Cardiac septum (tissue), 1 donor: ENCODE results near the gene ADPRH. TPM values are rescaled to one million over a fixed set of nuclear protein-coding genes. Genes with fewer than 3 reads are reported as not detected.
"Not testable (repeated sequence)": the region's sequence is repeated elsewhere in the genome, so short reads cannot be mapped to it uniquely, and the experiment has no call there.

Experiments used
- DNase-seq: peaks from one replicate; pipeline ENCODE4 v3.0.0-alpha.2; 2020; ENCODE audit warnings: low spot score
- intact Hi-C: fragments of 100-400 bp; cut with DNase I; formaldehyde crosslinking; loops from one replicate; pipeline ENCODE4 v1.14.0; 2022
- total RNA-seq: library from RNA; stranded (reverse); fragmentation: NEBNext Ultra II Directional; extraction: Animal tissue kit (Norgen Biotek cat#: 25700); gene quantifications from one replicate; pipeline ENCODE4 v1.2.1, GENCODE V29; 2021
- donor health status: DM: no; HTN: no; CAD: no.

Gene ADPRH
- total RNA-seq, 1 donor from 2014 or later = 10.9 TPM

- no peak for DNase-seq
- intact Hi-C loops = no loop called here
Observed at GRCh38 chr3:119594066-119594465, 14.8 kb downstream of the ADPRH start.

DNA sequence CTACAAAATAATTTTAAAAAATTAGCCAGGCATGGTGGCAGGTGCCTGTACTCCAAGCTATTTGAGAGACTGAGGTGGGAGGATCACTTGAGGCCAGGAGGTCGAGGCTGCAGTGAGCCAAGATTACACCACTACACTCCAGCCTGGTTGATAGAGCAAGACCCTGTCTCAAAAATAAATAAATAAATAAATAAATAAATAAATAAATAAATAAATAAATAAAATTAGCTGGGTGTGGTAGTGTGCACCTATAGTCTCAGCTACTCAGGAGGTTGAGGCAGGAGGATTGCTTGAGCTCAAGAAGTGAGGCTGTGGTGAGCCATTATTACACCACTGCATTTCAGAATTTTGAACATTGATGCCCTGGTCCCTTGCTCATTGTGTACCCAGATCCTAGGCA is 15.6 kb downstream of the ADPRH start:
- intact Hi-C loops = loop anchor here (5.0 kb wide), 1 partner anchor 87 kb away; no protein-coding TSS in a partner anchor
- DNase-seq = not testable (repeated sequence)

- no peak for DNase-seq
- intact Hi-C loops = loop anchor here (5.0 kb wide), 1 partner anchor 87 kb away; no protein-coding TSS in a partner anchor
Observed at GRCh38 chr3:119595639-119596334, 16.5 kb downstream of the ADPRH start.

DNA sequence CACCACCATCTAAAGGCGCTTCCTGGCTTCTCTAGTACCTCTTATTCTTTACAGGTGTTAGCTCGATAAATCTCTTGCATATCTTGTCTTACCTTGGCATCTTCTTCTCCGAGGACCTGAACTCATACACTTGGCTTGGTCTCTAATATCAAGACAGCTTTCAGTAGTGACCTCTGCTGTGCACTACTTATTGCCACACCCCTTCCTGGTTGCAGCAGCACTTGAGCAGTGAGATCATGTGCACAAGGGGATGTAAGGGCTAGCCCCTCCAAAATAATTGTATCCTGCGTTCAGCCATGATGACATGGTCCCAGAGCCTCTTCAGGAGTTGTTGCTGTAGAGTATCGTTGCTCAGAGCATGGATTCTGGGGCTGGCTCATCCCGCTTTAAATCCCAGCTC is 17.1 kb downstream of the ADPRH start:
- DNase-seq = no peak
- intact Hi-C loops = loop anchor here (5.0 kb wide), 1 partner anchor 86 kb away; no protein-coding TSS in a partner anchor

DNA sequence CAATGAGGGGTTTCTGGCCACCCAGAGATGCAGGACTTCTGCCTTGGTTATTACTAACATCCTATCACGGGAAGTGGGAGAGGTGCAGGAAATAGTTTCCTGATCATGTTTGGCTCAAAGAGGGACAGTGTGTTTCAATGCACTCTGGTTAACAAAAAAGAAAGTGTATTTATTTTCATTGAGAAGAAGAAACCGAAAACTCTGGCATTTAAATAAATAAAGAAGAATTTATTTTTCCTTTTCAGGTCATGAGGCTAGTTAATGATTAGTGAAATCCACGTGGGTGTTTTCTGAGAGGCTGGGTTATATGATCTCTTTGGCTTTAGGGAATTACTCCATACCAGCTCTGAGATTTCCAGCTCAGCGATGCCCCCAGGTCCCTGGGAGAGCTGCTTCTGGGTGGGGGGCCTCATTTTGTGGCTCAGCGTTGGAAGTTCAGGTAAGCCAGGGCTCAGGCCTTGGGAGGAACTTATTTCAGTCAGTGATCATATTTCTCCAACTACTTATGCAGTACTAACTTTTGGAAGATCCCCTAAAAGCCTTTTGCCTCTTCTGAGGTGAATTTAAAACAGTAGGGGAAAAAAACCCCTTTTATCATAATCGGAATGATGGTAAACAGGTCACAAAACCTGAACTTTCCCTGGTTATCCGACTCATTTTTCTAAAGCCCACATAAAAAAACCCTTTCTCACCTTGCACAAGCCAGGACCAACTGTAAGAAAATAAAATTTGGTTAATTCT is 18.4 kb downstream of the ADPRH start, which contains the start of gene PLA1A:
Gene PLA1A (plus strand): TSS at position 338 of the 741 bp plus-strand sequence. CDS start 29 bp downstream, at position 367.
- intact Hi-C loops = loop anchor here (5.0 kb wide), 1 partner anchor 85 kb away; no protein-coding TSS in a partner anchor
- no peak for DNase-seq

DNA sequence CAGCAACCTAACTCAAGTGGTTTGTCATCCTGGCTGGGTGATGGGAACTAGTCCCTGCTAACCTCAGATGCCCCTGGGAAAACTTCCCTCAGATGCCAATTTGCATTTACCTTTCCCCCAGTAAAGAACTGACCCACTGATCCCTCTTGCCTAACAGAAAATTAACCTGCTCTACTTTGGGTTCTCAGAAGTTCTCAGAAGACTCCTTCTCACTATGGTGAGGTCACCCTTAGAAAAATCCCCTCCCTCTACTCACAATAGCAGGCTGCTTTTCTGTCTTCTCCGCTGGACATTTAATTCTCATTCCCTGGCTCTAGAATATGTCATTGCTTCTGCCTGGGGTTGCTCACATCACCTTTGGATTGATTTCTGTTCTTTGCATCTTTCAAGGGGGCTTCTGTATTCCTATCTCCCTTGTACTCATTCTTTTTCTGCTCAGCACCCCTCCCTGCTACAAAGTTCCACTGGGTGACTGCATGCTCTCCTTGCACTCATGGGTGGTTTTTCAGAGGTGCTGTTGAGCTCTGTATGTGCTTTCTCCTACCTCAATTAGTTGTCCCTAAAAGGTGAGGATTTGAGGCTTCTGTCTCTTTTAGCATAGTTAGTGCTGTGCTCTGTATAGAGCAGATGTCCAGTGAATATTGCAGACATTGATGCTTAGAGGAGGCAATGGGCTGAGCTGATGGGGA is 19.3 kb downstream of the ADPRH start:
- intact Hi-C loops = loop anchor here (5.0 kb wide), 1 partner anchor 84 kb away; no protein-coding TSS in a partner anchor
- no peak for DNase-seq

GRCh38 chr3:119599558-119600174 is 20.4 kb downstream of the ADPRH start:
- no peak for DNase-seq
- intact Hi-C loops = loop anchor here (2.0 to 5.0 kb wide), 2 partner anchors 35 to 83 kb away; no protein-coding TSS in a partner anchor

GRCh38 chr3:119600732-119601131 is 21.4 kb downstream of the ADPRH start:
- DNase-seq = no peak
- intact Hi-C loops = loop anchor here (2.0 kb wide), 1 partner anchor 34 kb away; no protein-coding TSS in a partner anchor

GRCh38 chr3:119601154-119601553 is 21.9 kb downstream of the ADPRH start:
- intact Hi-C loops = loop anchor here (2.0 kb wide), 1 partner anchor 34 kb away; no protein-coding TSS in a partner anchor
- no peak for DNase-seq

GRCh38 chr3:119602676-119603075 is 23.4 kb downstream of the ADPRH start:
- intact Hi-C loops = no loop called here
- no peak for DNase-seq

GRCh38 chr3:119604878-119605277 is 25.6 kb downstream of the ADPRH start:
- no peak for DNase-seq
- intact Hi-C loops = no loop called here

- intact Hi-C loops = no loop called here
- no peak for DNase-seq
Observed at GRCh38 chr3:119608405-119609000, 29.2 kb downstream of the ADPRH start.

DNA sequence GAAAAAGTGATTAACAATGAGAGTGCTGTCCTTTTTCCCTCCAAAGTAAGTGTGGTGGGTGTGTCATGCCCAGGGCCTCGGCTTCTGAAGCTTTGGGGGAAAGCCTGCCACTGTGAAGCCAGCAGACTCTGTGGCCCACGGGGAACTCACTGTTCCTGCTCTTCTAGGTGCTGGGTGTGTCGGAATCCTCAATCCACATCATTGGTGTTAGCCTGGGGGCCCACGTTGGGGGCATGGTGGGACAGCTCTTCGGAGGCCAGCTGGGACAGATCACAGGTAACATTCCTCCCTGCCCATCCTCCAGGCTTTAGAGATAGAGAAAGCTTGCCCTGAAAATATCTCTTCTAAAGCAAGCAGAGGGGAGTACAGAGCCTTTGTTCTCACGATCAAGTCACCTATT is 30.0 kb downstream of the ADPRH start:
- DNase-seq = no peak
- intact Hi-C loops = no loop called here

DNA sequence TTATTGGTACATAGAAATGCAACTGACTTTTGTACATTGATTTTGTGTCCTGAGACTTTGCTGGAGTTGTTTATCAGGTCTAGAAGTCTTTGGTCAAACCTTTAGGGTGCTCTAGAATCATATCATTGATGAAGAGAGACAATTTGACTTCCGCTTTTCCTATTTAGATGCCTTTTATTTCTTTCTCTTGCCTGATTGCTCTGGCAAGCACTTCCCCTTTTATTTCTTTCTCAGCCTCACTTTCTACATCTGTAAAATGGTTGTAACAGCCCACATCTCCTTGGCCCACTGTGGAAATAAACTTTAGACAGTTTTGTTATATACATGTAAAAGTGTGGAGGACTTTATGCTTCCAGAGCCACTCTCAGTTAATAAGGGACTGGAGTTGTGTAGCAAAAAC is 32.4 kb downstream of the ADPRH start:
- intact Hi-C loops = no loop called here
- no peak for DNase-seq

DNA sequence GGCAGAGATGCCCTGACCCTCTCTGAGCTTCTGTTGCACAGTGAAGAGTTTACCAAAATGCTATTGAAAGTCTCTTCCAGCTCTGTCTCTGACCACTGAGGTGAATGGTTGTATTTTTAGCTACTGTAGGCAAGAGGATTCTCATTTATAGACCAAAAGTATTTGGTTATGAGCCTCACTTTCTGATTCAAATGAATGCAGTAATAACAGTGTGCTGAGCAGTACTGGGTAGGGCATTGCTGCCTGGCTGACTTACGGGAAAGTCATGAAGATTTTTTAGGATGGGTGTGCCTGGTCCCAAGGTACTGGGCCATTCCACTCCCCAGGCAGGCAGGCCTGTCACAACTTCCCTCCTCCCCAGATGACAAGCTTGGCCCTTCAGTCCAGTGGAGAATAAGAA is 33.9 kb downstream of the ADPRH start:
- intact Hi-C loops = no loop called here
- DNase-seq = no peak

- intact Hi-C loops = no loop called here
- DNase-seq = no peak
Observed at GRCh38 chr3:119613872-119614271, 34.6 kb downstream of the ADPRH start.

- DNase-seq = no peak
- intact Hi-C loops = no loop called here
Observed at GRCh38 chr3:119616056-119616455, 36.8 kb downstream of the ADPRH start.

GRCh38 chr3:119619094-119619493 is 39.8 kb downstream of the ADPRH start:
- intact Hi-C loops = no loop called here
- DNase-seq = no peak

DNA sequence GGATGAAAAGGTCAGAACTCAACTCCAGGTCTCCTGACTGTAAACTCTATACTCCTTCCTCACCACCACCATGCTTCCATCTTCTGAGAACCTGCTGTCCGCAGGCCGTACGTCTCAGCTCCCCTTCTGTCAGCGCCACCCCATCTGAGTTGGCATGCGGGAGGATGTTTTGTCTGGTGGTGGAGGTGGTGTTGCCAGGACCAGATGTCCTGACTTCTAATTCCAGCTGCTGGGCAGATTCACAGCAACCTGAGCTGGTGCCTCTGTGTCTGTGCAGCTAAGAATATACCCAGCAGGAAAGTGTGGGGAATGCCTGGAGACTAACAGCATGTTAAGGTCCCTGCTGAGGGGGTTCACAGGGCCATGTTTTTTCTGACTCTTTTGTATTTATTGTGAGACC is 41.6 kb downstream of the ADPRH start:
- DNase-seq = no peak
- intact Hi-C loops = no loop called here
